Anterior cingulate cortex (tissue), 58 donors: Measurements from ENCODE around the gene ABCB8.

Source experiments
- DNase-seq, 58 donors: peaks; one replicate each; lab custom pipeline; 2025; lab: John Stamatoyannopoulos, UW

ABCB8 gene

DNA sequence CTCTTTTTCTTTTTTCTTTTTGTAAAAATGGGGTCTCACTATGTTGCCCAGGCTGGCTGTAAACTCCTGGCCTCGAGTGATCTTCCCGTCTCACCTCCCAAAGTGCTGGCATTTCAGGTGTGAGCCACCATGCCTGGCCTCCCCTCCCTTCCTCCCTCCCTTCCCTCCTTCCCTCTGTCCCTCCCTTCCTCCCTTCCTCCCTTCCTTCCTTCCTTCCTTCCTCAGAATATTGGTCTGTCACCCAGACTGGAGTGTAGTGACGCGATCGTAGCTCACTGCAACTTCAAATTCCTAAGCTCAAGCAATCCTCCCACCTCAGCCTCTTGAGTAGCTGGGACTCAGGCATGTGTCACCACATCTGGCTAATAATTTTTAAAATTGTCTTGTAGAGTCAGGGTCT lies 66.4 kb downstream of the ABCB8 start:
- no peak for DNase-seq

DNA sequence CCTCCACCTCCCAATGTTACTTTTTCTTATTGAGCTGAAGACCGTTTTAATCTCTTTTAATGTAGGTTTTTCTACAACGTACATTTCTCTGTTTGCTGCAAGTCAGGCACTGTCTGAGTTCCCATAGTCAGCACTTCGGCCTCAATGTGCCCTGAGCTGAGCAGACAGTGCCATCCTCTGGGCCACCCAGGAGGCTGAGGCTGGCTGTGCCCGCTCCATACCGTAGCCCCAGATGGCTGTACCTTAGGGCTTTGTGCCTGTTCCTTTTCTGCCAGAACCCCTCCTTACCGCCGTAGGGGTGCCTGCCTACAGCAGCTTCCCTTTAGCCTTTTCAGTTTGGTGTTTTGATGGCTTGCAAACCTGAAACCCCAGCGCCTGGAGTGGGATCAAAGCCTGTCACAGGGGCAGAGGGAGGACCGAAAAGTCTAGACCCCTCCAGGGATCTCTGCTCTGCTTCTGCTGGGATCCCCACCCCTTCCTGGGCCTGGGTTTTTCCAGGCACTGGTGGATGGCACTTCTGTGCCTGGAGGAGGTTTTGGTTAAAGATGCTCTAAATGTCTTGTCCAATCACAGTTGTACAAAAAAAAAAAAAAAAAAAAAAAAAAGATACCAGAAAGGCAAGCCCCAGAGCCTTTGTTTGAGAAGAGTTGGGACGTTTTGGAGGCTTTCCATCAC lies 67.0 kb downstream of the ABCB8 start:
- DNase-seq, result peak in 3 of 58 donors; percentile 10 to 37 (median 22)

DNA sequence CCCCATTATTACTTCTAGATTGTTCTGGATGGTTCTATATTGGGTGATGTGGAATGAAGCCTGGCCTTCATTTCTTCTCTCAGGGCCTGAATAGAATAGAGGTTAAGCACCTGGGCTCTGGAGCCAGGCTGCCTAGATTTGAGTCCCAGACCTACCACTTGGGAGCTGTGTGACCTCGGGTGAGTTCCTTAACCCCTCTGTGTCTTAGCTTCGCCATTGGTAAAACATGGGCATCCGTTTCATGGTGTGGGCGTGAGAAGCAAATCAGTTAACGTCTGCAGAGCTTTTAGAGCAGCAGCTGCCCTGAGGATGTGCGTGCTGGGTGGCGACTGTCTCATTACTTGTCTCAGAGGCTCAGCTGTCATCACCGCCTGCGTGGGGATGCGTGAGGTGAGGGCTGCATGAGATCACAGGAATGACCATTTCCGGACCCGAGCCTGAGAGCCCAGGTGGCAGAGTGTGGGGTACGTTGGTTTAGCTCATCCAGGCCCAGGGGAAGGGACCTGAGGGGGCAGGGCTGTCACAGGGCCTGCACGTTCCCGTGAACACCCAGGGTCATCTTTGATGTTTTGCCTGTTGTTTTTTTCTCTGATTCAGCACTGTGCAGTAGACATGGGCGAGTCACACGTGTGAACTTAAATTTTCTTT lies 67.7 kb downstream of the ABCB8 start:
- peak in 14 of 58 donors; percentile 12 to 59 (median 26) for DNase-seq
